Thyroid gland (tissue), 4 donors: ENCODE data around the gene DUSP10.

ENCODE experiments used
- POLR2A ChIP-seq, 2 donors: fragments of 450-650 bp; IDR thresholded peaks; one replicate each; pipeline ENCODE4 v1.6.1; 2017; ENCODE audit warnings: antibody characterized with exemption in 2 of 2, mild to moderate bottlenecking in 2 of 2, moderate library complexity in 1 of 2
- TF ChIP-seq, protein P1 (sequence below), 6 experiments: fragments of 200-600 bp in 3 of 6; fragments of 450-650 bp in 3 of 6; sonication (generic) in 3 of 6; IDR thresholded peaks; one replicate each; pipeline ENCODE4 v1.5.1; 2016 to 2019; ENCODE audit warnings: antibody characterized with exemption in 6 of 6, mild to moderate bottlenecking in 2 of 6, inconsistent platforms in 1 of 6, moderate library complexity in 1 of 6

DNA sequence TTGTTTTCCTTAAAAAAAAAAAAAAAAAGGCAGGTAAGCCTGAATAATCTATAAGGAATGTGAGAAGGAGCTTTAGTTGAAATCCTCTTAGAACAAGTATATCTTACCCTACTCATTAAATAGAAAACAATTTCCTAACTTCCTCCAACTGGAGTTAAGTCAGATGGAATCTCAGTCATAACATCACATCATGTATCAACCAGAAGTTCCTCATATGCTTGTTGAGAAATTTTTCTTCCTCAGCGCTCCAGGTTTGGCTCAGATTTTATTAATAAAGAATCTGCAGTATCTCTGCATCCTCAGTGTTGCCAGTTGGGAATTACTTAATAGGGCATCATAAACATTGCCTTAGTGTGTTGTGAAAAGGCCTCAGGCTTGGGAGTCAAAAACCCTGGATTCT lies 37.6 kb downstream of the DUSP10 start:
- TF ChIP-seq, protein P1, sequence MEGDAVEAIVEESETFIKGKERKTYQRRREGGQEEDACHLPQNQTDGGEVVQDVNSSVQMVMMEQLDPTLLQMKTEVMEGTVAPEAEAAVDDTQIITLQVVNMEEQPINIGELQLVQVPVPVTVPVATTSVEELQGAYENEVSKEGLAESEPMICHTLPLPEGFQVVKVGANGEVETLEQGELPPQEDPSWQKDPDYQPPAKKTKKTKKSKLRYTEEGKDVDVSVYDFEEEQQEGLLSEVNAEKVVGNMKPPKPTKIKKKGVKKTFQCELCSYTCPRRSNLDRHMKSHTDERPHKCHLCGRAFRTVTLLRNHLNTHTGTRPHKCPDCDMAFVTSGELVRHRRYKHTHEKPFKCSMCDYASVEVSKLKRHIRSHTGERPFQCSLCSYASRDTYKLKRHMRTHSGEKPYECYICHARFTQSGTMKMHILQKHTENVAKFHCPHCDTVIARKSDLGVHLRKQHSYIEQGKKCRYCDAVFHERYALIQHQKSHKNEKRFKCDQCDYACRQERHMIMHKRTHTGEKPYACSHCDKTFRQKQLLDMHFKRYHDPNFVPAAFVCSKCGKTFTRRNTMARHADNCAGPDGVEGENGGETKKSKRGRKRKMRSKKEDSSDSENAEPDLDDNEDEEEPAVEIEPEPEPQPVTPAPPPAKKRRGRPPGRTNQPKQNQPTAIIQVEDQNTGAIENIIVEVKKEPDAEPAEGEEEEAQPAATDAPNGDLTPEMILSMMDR (IDR thresholded peaks at IDR 0.05): no peak
- TF ChIP-seq POLR2A (IDR thresholded peaks at IDR 0.05): no peak
